Muscle of leg (tissue), 11 donors: ENCODE data around the gene SF3A1. TPM values are rescaled to one million over a fixed set of nuclear protein-coding genes. Genes with fewer than 3 reads are reported as not detected.
A peak's percentile ranks its signal among the peaks of the same experiment; 100 is the strongest.

Source experiments
- DNase-seq: peaks from one replicate; pipeline ENCODE4 v3.0.0; 2013
- H3K27ac ChIP-seq: one replicate; pipeline ENCODE4 v1.5.1; 2013; ENCODE audit warnings: mild to moderate bottlenecking, low read length, control low read depth
- H3K27me3 ChIP-seq: one replicate; pipeline ENCODE4 v1.6.1; 2013; ENCODE audit warnings: low read length; ENCODE audit not compliant: control insufficient read depth, insufficient read depth
- H3K36me3 ChIP-seq: one replicate; pipeline ENCODE4 v1.6.1; 2013; ENCODE audit warnings: low read length; ENCODE audit not compliant: control insufficient read depth, insufficient read depth
- H3K4me1 ChIP-seq: one replicate; pipeline ENCODE4 v1.6.1; 2013; ENCODE audit warnings: low read length; ENCODE audit not compliant: control insufficient read depth, insufficient read depth
- H3K4me3 ChIP-seq: one replicate; pipeline ENCODE4 v1.5.1; 2013; ENCODE audit warnings: low read length, control low read depth
- H3K9me3 ChIP-seq: replicated peaks from 2 replicates; pipeline ENCODE4 v1.6.1; 2013; ENCODE audit warnings: low read depth, low read length; ENCODE audit not compliant: control insufficient read depth
- WGBS: methylation state at CpG from one replicate; pipeline ENCODE4 v1.1.5; 2013; ENCODE audit warnings: missing lambda C conversion rate; ENCODE audit not compliant: insufficient coverage; 5-methylcytosine and 5-hydroxymethylcytosine counted together
- polyA plus RNA-seq, 8 donors: library from polyadenylated mRNA; unstranded; fragments of 120-200 nt; gene quantifications; one replicate each; pipeline versions ENCODE4 v1.2.1 to v1.2.3, GENCODE V29; 2013; ENCODE audit warnings: inconsistent platforms in 1 of 8, low replicate concordance in 1 of 8; ENCODE audit not compliant: insufficient read length in 8 of 8, insufficient read depth in 1 of 8
- total RNA-seq: library from RNA; stranded (reverse); fragments of 120-200 nt; gene quantifications from one replicate; pipeline ENCODE4 v1.2.4, GENCODE V29; 2013

The SF3A1 gene
- total and polyA plus RNA-seq, 9 donors = 23.8 to 110 (median 78.0) TPM

- Histone ChIP-seq H3K4me1 (peaks cover 27% of the 10 kb centered on the region), H3K27me3 (peaks cover 34% of the 10 kb centered on the region), H3K36me3 (peaks cover 3% of the 10 kb centered on the region), H3K27ac (no peak overlapping the region), H3K4me3 (no peak overlapping the region), H3K9me3 (no peaks in the 10 kb centered on the region)
- 92% methylated on average over 4 of the region's 5 CpGs for WGBS
- no peak for DNase-seq
These were observed 43.0 kb upstream of the SF3A1 start for GRCh38 chr22:30399718-30400117.

GRCh38 chr22:30398685-30399680 is 42.3 kb upstream of the SF3A1 start:
- 61% methylated on average over 6 of the region's 25 CpGs for WGBS
- Histone ChIP-seq H3K27ac (no peak overlapping the region), H3K27me3 (peaks cover 34% of the 10 kb centered on the region), H3K9me3 (no peaks in the 10 kb centered on the region), H3K36me3 (no peaks in the 10 kb centered on the region), H3K4me1 (peaks cover 27% of the 10 kb centered on the region), H3K4me3 (no peak overlapping the region)
- DNase-seq = no peak

- no peak overlapping the region for H3K27ac ChIP-seq
- DNase-seq = no peak
- H3K9me3 ChIP-seq = no peaks in the 10 kb centered on the region
- 26% methylated on average over 5 of the region's 11 CpGs for WGBS
- H3K27me3 ChIP-seq = peaks cover 34% of the 10 kb centered on the region
- H3K4me1 ChIP-seq = peaks cover 27% of the 10 kb centered on the region
- H3K36me3 ChIP-seq = no peaks in the 10 kb centered on the region
- H3K4me3 ChIP-seq = peak overlapping the region; percentile 47
These were observed 41.3 kb upstream of the SF3A1 start for GRCh38 chr22:30397656-30398635.

- H3K4me1 ChIP-seq = peaks cover 23% of the 10 kb centered on the region
These were observed 40.4 kb upstream of the SF3A1 start, which contains the start of gene SEC14L2 for GRCh38 chr22:30396871-30397655. TSS of gene SEC14L2 (plus strand) at chr22:30397018. CDS start at chr22:30397117, 99 bp downstream.

GRCh38 chr22:30393885-30394284 is 37.2 kb upstream of the SF3A1 start:
- no peak for DNase-seq
- Histone ChIP-seq H3K27ac (no peak overlapping the region), H3K4me1 (peaks cover 19% of the 10 kb centered on the region), H3K9me3 (peaks cover 6% of the 10 kb centered on the region), H3K36me3 (no peaks in the 10 kb centered on the region), H3K27me3 (peaks cover 29% of the 10 kb centered on the region), H3K4me3 (no peak overlapping the region)
- 66% methylated on average over 2 of the region's 3 CpGs for WGBS

More at GRCh38 chr22:30396871-30397655, 40.4 kb upstream of the SF3A1 start, which contains the start of gene SEC14L2:
- peak within 1 kb of the TSS; percentile 47 for H3K4me3 ChIP-seq
- peaks cover 34% of the 10 kb centered on the region for H3K27me3 ChIP-seq
- no peaks in the 10 kb centered on the region for H3K36me3 ChIP-seq
- 0% methylated on average over 56 of the region's 56 CpGs for WGBS
- H3K27ac ChIP-seq = no peak within 1 kb of the TSS
- no peaks in the 10 kb centered on the region for H3K9me3 ChIP-seq
- peak; percentile 73 for DNase-seq

- Histone ChIP-seq H3K9me3 (peaks cover 6% of the 10 kb centered on the region), H3K4me3 (no peak overlapping the region), H3K36me3 (no peaks in the 10 kb centered on the region), H3K27ac (no peak overlapping the region), H3K27me3 (peaks cover 26% of the 10 kb centered on the region), H3K4me1 (peaks cover 16% of the 10 kb centered on the region)
- 75% methylated on average over 7 of the region's 7 CpGs for WGBS
- DNase-seq = no peak
These were observed 36.6 kb upstream of the SF3A1 start for GRCh38 chr22:30393322-30393680.

GRCh38 chr22:30392661-30393321 is 36.1 kb upstream of the SF3A1 start:
- Histone ChIP-seq H3K4me1 (peaks cover 13% of the 10 kb centered on the region), H3K4me3 (no peak overlapping the region), H3K27me3 (peaks cover 21% of the 10 kb centered on the region), H3K9me3 (peaks cover 6% of the 10 kb centered on the region), H3K36me3 (no peaks in the 10 kb centered on the region), H3K27ac (no peak overlapping the region)
- 33% methylated on average over 2 of the region's 9 CpGs for WGBS
- no peak for DNase-seq

- Histone ChIP-seq H3K27me3 (peaks cover 5% of the 10 kb centered on the region), H3K4me1 (peaks cover 10% of the 10 kb centered on the region), H3K9me3 (peaks cover 6% of the 10 kb centered on the region), H3K4me3 (no peak overlapping the region), H3K27ac (no peak overlapping the region), H3K36me3 (no peaks in the 10 kb centered on the region)
- DNase-seq = no peak
- WGBS = 71% methylated on average over 2 of the region's 5 CpGs
These were observed 34.4 kb upstream of the SF3A1 start for GRCh38 chr22:30390974-30391691.
